ENCODE measurements around the gene MYO5C. TPM values are rescaled to one million over a fixed set of nuclear protein-coding genes. Genes with fewer than 3 reads are reported as not detected.

MYO5C gene
- total and polyA plus RNA-seq, 2 donors (not counting 3 experiments of a cell fraction or from before 2014, with no cell fraction given) = 7.5 to 19.4 TPM

DNA sequence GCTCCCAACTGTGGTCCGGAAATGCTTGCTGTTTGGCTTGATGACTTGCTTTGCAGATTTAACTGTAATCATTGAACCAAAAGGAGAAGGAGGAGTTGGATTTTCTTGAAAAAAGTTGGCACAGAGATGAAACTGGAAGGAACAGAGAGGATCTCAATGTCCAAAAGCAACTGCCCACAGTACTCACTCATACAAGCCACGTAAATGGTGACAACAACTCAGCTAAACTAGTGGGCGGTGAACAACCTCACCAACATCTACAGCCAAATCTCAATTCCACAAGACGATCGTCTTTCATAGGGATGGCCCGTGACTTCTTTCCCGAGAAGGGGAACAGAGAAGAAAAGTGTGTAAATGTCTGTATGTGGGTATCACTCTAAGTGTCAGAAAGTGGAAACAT, 48.1 kb downstream of the MYO5C start:
- POLR2A ChIA-PET = no interaction called here
- DNase-seq (ENCODE audit: low read depth, low spot score) (no peak), FAIRE-seq (no peak)
- no TSS peak for BruUV-seq (replicated peaks)
- no peak overlapping the region for H3K4me3 ChIP-seq (replicated peaks in 1 of 3; ENCODE audit: insufficient read depth in 1 of 3, low read depth in 1 of 3, low read length in 3 of 3)
- H3K27ac ChIP-seq (ENCODE audit: insufficient read depth, low read depth, low read length) = no peak overlapping the region
- H3K9ac ChIP-seq (replicated peaks; ENCODE audit: extremely low read depth, insufficient read depth, low read length) = no peak overlapping the region
- no peaks in the 10 kb centered on the region for H4K20me1 ChIP-seq (replicated peaks; ENCODE audit: control insufficient read depth, extremely low read depth, insufficient read depth, low read length)
- H3K4me1 ChIP-seq (ENCODE audit: control insufficient read depth, extremely low read depth, insufficient read depth, low read length) = peaks cover 5% of the 10 kb centered on the region
- H3K36me3 ChIP-seq (ENCODE audit: control insufficient read depth in 2 of 2, extremely low read depth in 1 of 2, insufficient read depth in 2 of 2, low read length in 2 of 2) = peaks cover 0 to 4% of the 10 kb centered on the region in 2 experiments
- H3K27me3 ChIP-seq (ENCODE audit: control insufficient read depth in 2 of 2, insufficient read depth in 2 of 2, low read length in 2 of 2) = no peaks in the 10 kb centered on the region
- H3K79me2 ChIP-seq (ENCODE audit: control insufficient read depth, insufficient read depth, low read length) = no peaks in the 10 kb centered on the region
- no peak overlapping the region for H3K4me2 ChIP-seq (ENCODE audit: insufficient read depth, low read length)
- H3K9me3 ChIP-seq (replicated peaks; ENCODE audit: control insufficient read depth, insufficient read depth, low read length) = no peaks in the 10 kb centered on the region
- no peak overlapping the region for H2AFZ ChIP-seq (ENCODE audit: low read depth, low read length)
- CTCF ChIA-PET = interaction anchor here (3.6 kb wide), 1 partner anchor 20 kb away, joined by 16 read pairs; no protein-coding TSS in a partner anchor
- intact Hi-C loops (cut with micrococcal nuclease) (no loop called here), dilution Hi-C loops (cut with MboI; ENCODE audit: extremely low pct_ligation_motif_present, low sequenced_read_pairs) (no loop called here)
- H3K9me1 ChIP-seq (replicated peaks; ENCODE audit: control insufficient read depth, extremely low read depth, insufficient read depth, low read length) = no peaks in the 10 kb centered on the region
- no peak for TF ChIP-seq POLR2A (IDR thresholded peaks at IDR 0.05; ENCODE audit: low read depth, low read length)
- TF ChIP-seq POLR2AphosphoS5 (IDR thresholded peaks at IDR 0.05; ENCODE audit: insufficient read depth, low read depth, low read length) = no peak
- TF ChIP-seq EZH2 (IDR thresholded peaks at IDR 0.05; ENCODE audit: borderline replicate concordance, low read depth, low read length, severe bottlenecking) = no peak
- no peak for TF ChIP-seq GATA2 (IDR thresholded peaks at IDR 0.05; ENCODE audit: insufficient read depth, insufficient read length, low read depth, low read length)
- TF ChIP-seq, protein P1, sequence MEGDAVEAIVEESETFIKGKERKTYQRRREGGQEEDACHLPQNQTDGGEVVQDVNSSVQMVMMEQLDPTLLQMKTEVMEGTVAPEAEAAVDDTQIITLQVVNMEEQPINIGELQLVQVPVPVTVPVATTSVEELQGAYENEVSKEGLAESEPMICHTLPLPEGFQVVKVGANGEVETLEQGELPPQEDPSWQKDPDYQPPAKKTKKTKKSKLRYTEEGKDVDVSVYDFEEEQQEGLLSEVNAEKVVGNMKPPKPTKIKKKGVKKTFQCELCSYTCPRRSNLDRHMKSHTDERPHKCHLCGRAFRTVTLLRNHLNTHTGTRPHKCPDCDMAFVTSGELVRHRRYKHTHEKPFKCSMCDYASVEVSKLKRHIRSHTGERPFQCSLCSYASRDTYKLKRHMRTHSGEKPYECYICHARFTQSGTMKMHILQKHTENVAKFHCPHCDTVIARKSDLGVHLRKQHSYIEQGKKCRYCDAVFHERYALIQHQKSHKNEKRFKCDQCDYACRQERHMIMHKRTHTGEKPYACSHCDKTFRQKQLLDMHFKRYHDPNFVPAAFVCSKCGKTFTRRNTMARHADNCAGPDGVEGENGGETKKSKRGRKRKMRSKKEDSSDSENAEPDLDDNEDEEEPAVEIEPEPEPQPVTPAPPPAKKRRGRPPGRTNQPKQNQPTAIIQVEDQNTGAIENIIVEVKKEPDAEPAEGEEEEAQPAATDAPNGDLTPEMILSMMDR (IDR thresholded peaks at IDR 0.05; ENCODE audit: extremely low read depth in 1 of 2, insufficient read depth in 1 of 2, low read depth in 1 of 2, low read length in 2 of 2) = no peak
- no peak for TF ChIP-seq JUN (IDR thresholded peaks at IDR 0.05; ENCODE audit: borderline replicate concordance, insufficient read depth, insufficient read length, low read depth)
- no peak for TF ChIP-seq FOS (IDR thresholded peaks at IDR 0.05; ENCODE audit: borderline replicate concordance, insufficient read depth, low read length)
- TF ChIP-seq MAX (IDR thresholded peaks at IDR 0.05; ENCODE audit: insufficient read depth, insufficient read length) = no peak
- TF ChIP-seq MYC (IDR thresholded peaks at IDR 0.05; ENCODE audit: low read depth, low read length) = no peak
